Trophoblast cell (in vitro differentiated cells and primary cell): ENCODE results near the gene FOXP3.

Experiments used
- DNase-seq, 2 donors: peaks; one replicate each; pipeline ENCODE4 v3.0.0-alpha.2; 2016
- H2AFZ ChIP-seq: 2 replicates; pipeline ENCODE4 v1.6.1; 2013; ENCODE audit warnings: low read length, moderate library complexity, mild to moderate bottlenecking; ENCODE audit not compliant: insufficient read depth, poor library complexity
- H2AK5ac ChIP-seq: 2 replicates; pipeline ENCODE4 v1.6.1; 2013; ENCODE audit warnings: mild to moderate bottlenecking, low read length
- H2BK120ac ChIP-seq: 2 replicates; pipeline ENCODE4 v1.6.1; 2013; ENCODE audit warnings: low read length, mild to moderate bottlenecking, moderate library complexity; ENCODE audit not compliant: insufficient read depth, poor library complexity
- H2BK12ac ChIP-seq: 2 replicates; pipeline ENCODE4 v1.6.1; 2013; ENCODE audit warnings: mild to moderate bottlenecking, low read length, moderate library complexity
- H2BK5ac ChIP-seq: 2 replicates; pipeline ENCODE4 v1.6.1; 2013; ENCODE audit warnings: low read length, low read depth, moderate library complexity, mild to moderate bottlenecking; ENCODE audit not compliant: poor library complexity
- H3K14ac ChIP-seq: 2 replicates; pipeline ENCODE4 v1.6.1; 2013; ENCODE audit warnings: mild to moderate bottlenecking, low read length
- H3K18ac ChIP-seq: 2 replicates; pipeline ENCODE4 v1.6.1; 2013; ENCODE audit warnings: mild to moderate bottlenecking, low read length
- H3K23ac ChIP-seq: 2 replicates; pipeline ENCODE4 v1.6.1; 2013; ENCODE audit warnings: low read length
- H3K27ac ChIP-seq: 2 replicates; pipeline ENCODE4 v1.5.1; 2013; ENCODE audit warnings: low read depth, mild to moderate bottlenecking, inconsistent platforms, low read length, moderate library complexity
- H3K27me3 ChIP-seq: 2 replicates; pipeline ENCODE4 v1.6.1; 2013; ENCODE audit warnings: inconsistent platforms, mild to moderate bottlenecking, low read length, moderate library complexity; ENCODE audit not compliant: insufficient read depth
- H3K36me3 ChIP-seq, 2 experiments: 1 replicate in 1 of 2; 2 replicates in 1 of 2; pipeline ENCODE4 v1.6.1; 2013; ENCODE audit warnings: low read length in 2 of 2, mild to moderate bottlenecking in 2 of 2, moderate library complexity in 1 of 2; ENCODE audit not compliant: insufficient read depth in 2 of 2, control insufficient read depth in 1 of 2
- H3K4ac ChIP-seq: 2 replicates; pipeline ENCODE4 v1.6.1; 2013; ENCODE audit warnings: low read depth, mild to moderate bottlenecking, low read length, moderate library complexity
- H3K4me1 ChIP-seq, 2 experiments: 1 replicate in 1 of 2; 2 replicates in 1 of 2; pipeline ENCODE4 v1.6.1; 2013; ENCODE audit warnings: low read length in 2 of 2, mild to moderate bottlenecking in 2 of 2, moderate library complexity in 1 of 2; ENCODE audit not compliant: insufficient read depth in 2 of 2, control insufficient read depth in 1 of 2
- H3K4me2 ChIP-seq: 2 replicates; pipeline ENCODE4 v1.6.1; 2013; ENCODE audit warnings: inconsistent platforms, mild to moderate bottlenecking, low read length, moderate library complexity
- H3K4me3 ChIP-seq: 2 replicates; pipeline ENCODE4 v1.5.1; 2013; ENCODE audit warnings: mild to moderate bottlenecking, low read depth, low read length, inconsistent platforms
- H3K79me1 ChIP-seq: one replicate; pipeline ENCODE4 v1.6.1; 2013; ENCODE audit warnings: low read length
- H3K79me2 ChIP-seq: 2 replicates; pipeline ENCODE4 v1.6.1; 2013; ENCODE audit warnings: low read length, mild to moderate bottlenecking; ENCODE audit not compliant: control insufficient read depth, insufficient read depth, poor library complexity
- H3K9ac ChIP-seq: 2 replicates; pipeline ENCODE4 v1.6.1; 2013; ENCODE audit warnings: mild to moderate bottlenecking, low read length
- H3K9me3 ChIP-seq: 2 replicates; pipeline ENCODE4 v1.6.1; 2013; ENCODE audit warnings: low read depth, mild to moderate bottlenecking, control low read depth, inconsistent platforms, low read length; ENCODE audit not compliant: insufficient read depth
- H4K12ac ChIP-seq: 2 replicates; pipeline ENCODE4 v1.6.1; 2013; ENCODE audit warnings: low read depth, mild to moderate bottlenecking, low read length, moderate library complexity
- H4K8ac ChIP-seq: 2 replicates; pipeline ENCODE4 v1.6.1; 2013; ENCODE audit warnings: low read depth, mild to moderate bottlenecking, low read length, moderate library complexity
- H4K91ac ChIP-seq: one replicate; pipeline ENCODE4 v1.6.1; 2013; ENCODE audit warnings: low read depth, mild to moderate bottlenecking, low read length, moderate library complexity
- WGBS: extraction: QIAGEN DNeasy Blood & Tissue Kit; methylation state at CpG from one replicate; pipeline ENCODE4 v1.1.7; 2013; ENCODE audit warnings: missing lambda C conversion rate; ENCODE audit not compliant: insufficient read length, insufficient coverage; ENCODE audit errors: extremely low coverage; 5-methylcytosine and 5-hydroxymethylcytosine counted together

FOXP3 gene

GRCh38 chrX:49208399-49208798, 56.1 kb downstream of the FOXP3 start:
- no CpG with 5 or more reads among the region's 5 CpGs for WGBS

GRCh38 chrX:49206543-49206942, 58.0 kb downstream of the FOXP3 start:
- Histone ChIP-seq H2AK5ac (no peak overlapping the region), H3K9me3 (no peaks in the 10 kb centered on the region), H3K14ac (no peak overlapping the region), H4K8ac (no peak overlapping the region), H3K4me2 (no peak overlapping the region), H4K12ac (no peak overlapping the region), H3K4ac (no peak overlapping the region), H3K4me3 (no peak overlapping the region), H4K91ac (no peak overlapping the region), H3K27me3 (no peaks in the 10 kb centered on the region), H3K18ac (no peak overlapping the region), H3K36me3 (no peaks in the 10 kb centered on the region), H2BK12ac (no peak overlapping the region), H3K79me2 (no peaks in the 10 kb centered on the region), H2BK5ac (no peak overlapping the region), H3K9ac (no peak overlapping the region), H3K27ac (no peak overlapping the region), H3K23ac (no peak overlapping the region), H3K79me1 (no peaks in the 10 kb centered on the region), H2AFZ (no peak overlapping the region), H2BK120ac (no peak overlapping the region), H3K4me1 (no peaks in the 10 kb centered on the region)
- no peak for DNase-seq
- no CpG with 5 or more reads among the region's 8 CpGs for WGBS

More at GRCh38 chrX:49208399-49208798, 56.1 kb downstream of the FOXP3 start:
- no peak overlapping the region for H3K4ac ChIP-seq
- no peaks in the 10 kb centered on the region for H3K4me1 ChIP-seq
- no peak overlapping the region for H3K23ac ChIP-seq
- no peaks in the 10 kb centered on the region for H3K36me3 ChIP-seq
- no peaks in the 10 kb centered on the region for H3K9me3 ChIP-seq
- H3K27me3 ChIP-seq: no peaks in the 10 kb centered on the region
- H2AK5ac ChIP-seq: no peak overlapping the region
- H2AFZ ChIP-seq: no peak overlapping the region
- no peak overlapping the region for H3K14ac ChIP-seq
- no peak overlapping the region for H4K91ac ChIP-seq
- no peak overlapping the region for H2BK120ac ChIP-seq
- H4K12ac ChIP-seq: no peak overlapping the region
- H3K9ac ChIP-seq: no peak overlapping the region
- no peak overlapping the region for H3K27ac ChIP-seq
- no peak for DNase-seq
- H3K79me2 ChIP-seq: no peaks in the 10 kb centered on the region
- no peak overlapping the region for H2BK12ac ChIP-seq
- H2BK5ac ChIP-seq: no peak overlapping the region
- H3K4me3 ChIP-seq: no peak overlapping the region
- no peak overlapping the region for H3K4me2 ChIP-seq
- H3K18ac ChIP-seq: no peak overlapping the region
- H4K8ac ChIP-seq: no peak overlapping the region
- no peaks in the 10 kb centered on the region for H3K79me1 ChIP-seq

GRCh38 chrX:49205443-49205842, 59.1 kb downstream of the FOXP3 start:
- H2AK5ac ChIP-seq: no peak overlapping the region
- H3K79me2 ChIP-seq: no peaks in the 10 kb centered on the region
- H3K27me3 ChIP-seq: no peaks in the 10 kb centered on the region
- peak overlapping the region; percentile 54 for H4K12ac ChIP-seq
- no peak overlapping the region for H2BK12ac ChIP-seq
- H3K18ac ChIP-seq: no peak overlapping the region
- no peak overlapping the region for H4K91ac ChIP-seq
- H2BK120ac ChIP-seq: no peak overlapping the region
- H3K27ac ChIP-seq: no peak overlapping the region
- no peaks in the 10 kb centered on the region for H3K79me1 ChIP-seq
- H4K8ac ChIP-seq: no peak overlapping the region
- DNase-seq: no peak
- peaks cover 0 to under 1% of the 10 kb centered on the region in 2 experiments for H3K4me1 ChIP-seq
- no peak overlapping the region for H3K4me2 ChIP-seq
- no peak overlapping the region for H2BK5ac ChIP-seq
- no peak overlapping the region for H3K14ac ChIP-seq
- no peaks in the 10 kb centered on the region for H3K9me3 ChIP-seq
- H3K23ac ChIP-seq: no peak overlapping the region
- WGBS: no CpG with 5 or more reads among the region's 13 CpGs
- H3K4ac ChIP-seq: no peak overlapping the region
- no peak overlapping the region for H3K9ac ChIP-seq
- H3K36me3 ChIP-seq: no peaks in the 10 kb centered on the region
- H3K4me3 ChIP-seq: no peak overlapping the region
- H2AFZ ChIP-seq: no peak overlapping the region

- no peak overlapping the region for H4K91ac ChIP-seq
- no CpG with 5 or more reads among the region's 4 CpGs for WGBS
These were observed 59.8 kb downstream of the FOXP3 start for GRCh38 chrX:49204709-49205108.

More at GRCh38 chrX:49204709-49205108, 59.8 kb downstream of the FOXP3 start:
- no peak overlapping the region for H3K9ac ChIP-seq
- H3K79me2 ChIP-seq: no peaks in the 10 kb centered on the region
- H3K4me1 ChIP-seq: peaks cover 0 to 2% of the 10 kb centered on the region in 2 experiments
- no peak overlapping the region for H3K4ac ChIP-seq
- no peak overlapping the region for H3K14ac ChIP-seq
- no peak overlapping the region for H3K18ac ChIP-seq
- no peak overlapping the region for H4K8ac ChIP-seq
- DNase-seq: no peak
- no peak overlapping the region for H3K23ac ChIP-seq
- no peak overlapping the region for H3K27ac ChIP-seq
- H2AFZ ChIP-seq: no peak overlapping the region
- no peaks in the 10 kb centered on the region for H3K79me1 ChIP-seq
- no peaks in the 10 kb centered on the region for H3K27me3 ChIP-seq
- H2AK5ac ChIP-seq: no peak overlapping the region
- no peaks in the 10 kb centered on the region for H3K9me3 ChIP-seq
- H3K4me3 ChIP-seq: no peak overlapping the region
- H3K4me2 ChIP-seq: no peak overlapping the region
- H2BK120ac ChIP-seq: no peak overlapping the region
- no peak overlapping the region for H2BK12ac ChIP-seq
- no peaks in the 10 kb centered on the region for H3K36me3 ChIP-seq
- H4K12ac ChIP-seq: no peak overlapping the region
- no peak overlapping the region for H2BK5ac ChIP-seq
